Pulmonary artery endothelial cell (primary cell): ENCODE results near the gene KCNK15. TPM values are rescaled to one million over a fixed set of nuclear protein-coding genes. Genes with fewer than 3 reads are reported as not detected.

Source experiments
- DNase-seq: peaks from one replicate; pipeline ENCODE4 v3.0.0-alpha.2; 2011; ENCODE audit warnings: low read depth, low spot score
- total RNA-seq: library from RNA; depleted of rRNA; stranded (reverse); fragments of >200 nt; gene quantifications from 2 replicates; pipeline ENCODE4 v1.2.3, GENCODE V29; 2014

KCNK15 gene
- total RNA-seq, 1 donor from 2014 or later, result not detected

DNA sequence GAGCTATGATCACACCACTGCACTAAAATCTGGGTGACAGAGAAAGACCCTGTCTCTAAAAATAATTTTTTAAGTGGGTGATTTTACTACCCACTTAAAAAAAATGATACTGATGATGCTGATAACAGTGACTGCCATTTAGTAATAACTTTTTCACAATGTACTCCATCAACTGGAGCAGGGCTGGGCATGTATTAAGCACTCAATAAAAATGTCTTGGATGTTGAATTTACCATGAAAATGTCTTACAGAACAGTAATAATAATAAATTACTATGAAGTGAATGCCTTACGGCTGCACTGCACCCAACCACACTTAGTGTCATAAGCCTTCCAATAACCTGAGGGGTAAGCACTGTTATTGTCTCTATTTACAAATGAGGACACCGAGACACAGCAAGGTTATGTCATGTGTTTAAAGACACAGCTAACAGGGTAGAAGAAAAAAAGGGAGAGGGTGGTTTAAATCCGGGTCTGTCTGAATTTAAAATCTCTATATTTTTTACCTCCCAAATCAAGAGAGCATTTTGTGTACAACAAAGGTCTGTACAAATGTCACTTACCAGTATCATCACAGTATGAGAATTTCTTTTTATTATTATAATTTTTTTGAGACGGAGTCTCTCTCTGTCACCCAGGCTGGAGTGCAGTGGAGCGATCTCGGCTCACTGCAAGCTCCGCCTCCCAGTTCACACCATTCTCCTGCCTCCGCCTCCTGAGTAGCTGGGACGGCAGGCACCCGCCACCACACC is 43.2 kb downstream of the KCNK15 start:
- no peak for DNase-seq

DNA sequence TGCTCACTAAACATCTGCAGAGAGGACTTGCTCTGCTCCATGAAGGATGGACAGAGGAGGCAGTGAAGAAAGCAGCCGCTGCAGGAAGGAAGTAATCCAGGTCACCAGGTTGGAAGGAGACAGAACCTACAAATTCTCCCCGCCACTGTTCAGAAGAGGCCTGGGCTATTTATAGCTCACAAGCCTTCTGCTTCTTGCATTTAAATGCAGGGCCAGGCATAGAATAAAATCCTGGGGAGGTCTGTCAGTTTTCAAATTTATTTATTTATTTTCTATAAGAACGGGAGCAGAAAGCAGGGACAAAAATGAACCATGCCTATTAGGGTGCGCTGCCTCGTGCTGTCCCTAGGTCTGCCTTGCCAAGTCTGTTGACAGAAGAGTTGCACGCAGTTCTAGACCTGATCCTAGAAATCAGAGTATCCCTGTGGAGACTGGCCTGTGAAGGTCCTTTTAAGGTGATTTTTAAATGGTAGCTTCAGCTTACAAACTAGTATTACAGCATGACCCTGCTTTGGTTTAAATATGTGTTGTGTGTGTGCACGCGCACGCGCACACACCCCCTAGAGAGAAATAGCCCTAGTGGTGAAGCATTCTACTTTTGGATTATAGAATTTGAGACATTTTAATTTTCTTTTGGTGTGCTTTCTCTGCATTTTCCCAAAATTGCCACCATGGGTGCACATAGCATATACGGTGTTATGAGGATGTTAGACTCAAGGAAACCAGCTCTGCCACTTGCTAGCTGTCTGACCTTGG is 45.2 kb downstream of the KCNK15 start:
- DNase-seq, result no peak

DNA sequence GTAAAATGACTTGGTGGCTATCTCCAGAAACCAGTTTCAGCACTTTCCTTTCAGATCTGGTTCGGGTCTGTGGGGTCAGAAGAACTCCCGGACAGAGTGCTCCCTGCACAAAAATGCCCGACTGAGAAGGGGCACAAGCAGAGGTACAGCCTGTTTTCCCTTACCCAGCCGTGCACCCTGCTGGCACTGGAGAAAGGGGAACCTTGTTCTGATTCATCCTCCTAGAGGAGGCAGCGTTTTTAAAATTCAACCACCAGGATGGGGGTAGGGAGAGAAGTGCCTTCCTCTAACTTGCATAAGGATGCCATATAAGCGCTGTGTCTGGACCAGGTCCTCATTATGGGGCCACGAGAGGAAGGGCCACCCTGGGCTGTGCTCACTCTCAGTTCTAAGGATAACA is 47.1 kb downstream of the KCNK15 start:
- no peak for DNase-seq

DNA sequence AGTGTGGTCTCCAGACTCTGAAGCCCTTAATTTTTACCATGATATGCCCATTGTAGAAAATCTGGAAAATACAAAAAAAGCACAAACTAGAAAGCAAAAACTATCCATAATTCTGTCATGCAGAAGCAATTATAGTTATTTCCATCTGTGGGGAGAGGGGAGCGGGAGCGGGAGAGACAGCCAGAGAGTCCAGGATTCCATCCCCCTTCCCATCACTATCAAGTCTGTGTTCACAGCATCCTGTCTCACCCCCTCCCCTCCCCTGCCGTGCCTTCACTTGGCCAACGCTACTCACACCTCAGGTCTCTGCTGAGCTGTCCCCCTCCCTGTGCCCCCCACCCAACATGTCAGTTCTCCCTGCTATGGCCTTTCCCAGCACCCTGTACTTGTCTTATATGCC is 50.2 kb downstream of the KCNK15 start:
- DNase-seq, result no peak

DNA sequence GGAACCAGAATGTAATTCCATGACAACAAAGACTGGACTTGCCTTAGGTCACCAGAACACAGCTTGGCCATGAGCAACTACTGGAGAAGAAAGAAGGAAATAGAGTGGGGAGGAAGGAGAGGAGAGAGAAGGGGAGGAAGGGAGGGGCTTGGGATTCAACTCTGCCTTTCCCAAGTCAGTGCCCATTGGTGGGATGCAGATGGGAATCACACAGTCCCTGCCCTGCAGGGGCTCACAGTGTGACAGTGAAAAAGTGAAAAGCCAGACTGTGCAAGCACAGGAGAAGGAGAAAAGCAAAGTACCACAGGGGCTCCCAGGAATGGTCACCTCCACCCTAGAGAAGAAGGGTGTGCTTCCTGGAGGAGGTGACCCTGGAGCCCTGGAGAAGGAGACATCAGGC is 50.6 kb downstream of the KCNK15 start:
- no peak for DNase-seq

DNA sequence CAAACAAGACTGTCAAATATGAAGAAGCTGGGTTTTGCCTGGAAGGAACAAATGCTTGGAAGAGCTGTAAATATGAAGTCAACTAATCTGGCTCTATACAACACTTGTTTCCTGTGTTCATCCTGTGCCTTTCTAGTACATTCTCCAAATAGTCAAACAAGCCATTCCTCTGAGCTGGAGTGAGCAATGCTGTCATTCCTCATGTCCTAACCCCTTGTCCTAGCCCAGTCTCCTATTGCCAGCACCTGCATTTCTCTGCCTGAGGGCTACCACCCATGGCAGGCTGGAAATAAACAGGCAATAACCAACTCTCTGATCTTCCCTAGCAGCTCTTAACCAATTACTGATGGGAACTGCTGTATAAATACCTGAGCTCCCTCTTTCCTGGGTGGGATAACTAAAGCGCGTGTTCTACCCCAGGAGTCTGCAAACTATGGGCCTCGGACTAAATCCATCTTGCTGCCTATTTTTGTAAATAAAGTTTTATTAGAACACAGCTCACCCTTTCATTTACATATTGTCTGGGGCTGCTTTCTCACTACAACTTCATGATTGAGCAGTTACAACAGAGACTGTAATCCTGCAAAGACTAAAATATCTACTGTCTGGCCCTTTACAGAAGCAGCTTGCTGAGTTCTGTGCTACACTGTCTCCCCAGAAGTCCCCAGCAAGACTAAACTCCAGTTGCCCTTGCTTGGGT is 51.2 kb downstream of the KCNK15 start:
- no peak for DNase-seq

DNA sequence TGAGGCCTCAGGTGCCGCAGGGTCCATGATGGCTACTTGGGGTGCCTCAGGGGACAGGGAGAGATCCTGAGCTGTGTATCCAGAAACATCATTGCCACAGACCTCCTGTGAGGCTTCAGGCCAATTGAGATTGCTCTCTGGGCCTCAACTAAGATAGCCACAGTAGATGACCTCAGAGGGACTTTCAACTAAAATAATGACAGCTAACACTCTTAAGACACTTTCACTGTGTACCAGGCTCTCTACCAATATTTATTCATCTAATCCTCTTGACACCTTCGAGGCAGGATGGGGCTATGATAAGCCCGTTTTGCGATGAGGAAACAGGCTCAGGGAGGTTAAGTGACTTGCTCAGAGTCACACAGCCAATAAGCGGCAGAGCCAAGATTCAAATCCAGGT is 54.0 kb downstream of the KCNK15 start:
- no peak for DNase-seq

DNA sequence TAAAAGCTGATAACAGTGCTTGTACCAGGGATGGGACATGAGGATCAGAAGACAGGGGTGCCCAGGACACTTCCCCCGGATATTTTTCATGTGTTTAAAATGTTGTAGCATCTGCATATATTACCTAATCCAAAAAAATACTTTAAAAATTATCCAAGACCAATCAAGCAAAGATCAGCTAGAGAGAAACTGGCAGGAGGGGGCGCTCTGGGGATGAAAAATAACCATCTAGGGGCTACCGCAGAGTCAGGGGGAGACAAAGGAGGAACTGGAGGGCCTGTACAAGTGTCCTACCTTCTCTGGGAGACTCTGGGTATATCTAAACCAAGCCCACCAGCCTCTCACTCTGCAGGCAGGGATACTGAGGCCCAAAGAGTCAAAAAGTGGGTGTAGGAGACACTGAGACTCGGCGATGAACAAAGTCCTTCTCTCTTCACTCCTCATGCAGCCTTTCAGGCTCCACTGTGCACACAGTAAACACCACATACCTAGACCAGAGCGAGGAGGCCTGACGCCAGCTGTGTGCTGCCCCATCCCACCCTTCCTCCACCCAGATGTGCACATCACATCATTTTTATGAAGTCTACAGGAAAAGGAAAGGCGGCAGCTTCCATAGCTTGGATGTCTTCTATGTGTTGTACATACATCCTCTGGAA is 54.9 kb downstream of the KCNK15 start:
- no peak for DNase-seq

Other genes starting within 250 kb of the KCNK15 start
- gene SERINC3, start 223.8 kb upstream of the KCNK15 start, total RNA-seq, result 79.7 and 97.2 TPM in 2 replicates
- 179 and 326 TPM in 2 replicates for gene PKIG, start 163.3 kb upstream of the KCNK15 start, total RNA-seq
- 16.7 and 22.4 TPM in 2 replicates for gene ADA, start 94.2 kb upstream of the KCNK15 start, total RNA-seq
- gene CCN5, start 30.5 kb upstream of the KCNK15 start, total RNA-seq, result not detected in 2 replicates
- not detected in 2 replicates for gene RIMS4, start 64.7 kb downstream of the KCNK15 start, total RNA-seq
- 129 and 135 TPM in 2 replicates for gene YWHAB, start 139.8 kb downstream of the KCNK15 start, total RNA-seq
- 1.6 and 3.3 TPM in 2 replicates for gene PABPC1L, start 164.2 kb downstream of the KCNK15 start, total RNA-seq
- gene TOMM34, start 214.5 kb downstream of the KCNK15 start, total RNA-seq, result 38.0 and 39.2 TPM in 2 replicates
- 23.4 and 30.1 TPM in 2 replicates for gene STK4, start 220.6 kb downstream of the KCNK15 start, total RNA-seq